Lower lobe of right lung (tissue), 2 donors: Measurements from ENCODE around the gene DDR2. TPM values are rescaled to one million over a fixed set of nuclear protein-coding genes. Genes with fewer than 3 reads are reported as not detected.

ENCODE experiments used
- ATAC-seq, 2 donors: fragments of 200-7000 bp; cut with Tn5 transposase; one replicate each; pipeline ENCODE4 v1.9.1; 2020 to 2022; ENCODE audit warnings: mild to moderate bottlenecking in 2 of 2, moderate library complexity in 2 of 2
- DNase-seq: peaks from one replicate; pipeline ENCODE4 v3.0.0-alpha.2; 2020
- H3K27ac ChIP-seq: fragments of 200-600 bp; one replicate; pipeline ENCODE4 v1.8.0; 2022
- H3K27me3 ChIP-seq: fragments of 200-600 bp; one replicate; pipeline ENCODE4 v1.8.0; 2022; ENCODE audit warnings: low read depth
- H3K36me3 ChIP-seq: fragments of 200-600 bp; one replicate; pipeline ENCODE4 v1.8.0; 2022; ENCODE audit warnings: mild to moderate bottlenecking
- H3K4me1 ChIP-seq: fragments of 200-600 bp; one replicate; pipeline ENCODE4 v1.8.0; 2022
- H3K4me3 ChIP-seq: fragments of 200-600 bp; one replicate; pipeline ENCODE4 v1.8.0; 2022; ENCODE audit warnings: mild to moderate bottlenecking
- H3K9me3 ChIP-seq: fragments of 200-600 bp; one replicate; pipeline ENCODE4 v1.8.0; 2022
- CTCF ChIP-seq: fragments of 200-600 bp; IDR thresholded peaks from one replicate; pipeline ENCODE4 v1.8.0; 2022; ENCODE audit warnings: antibody characterized with exemption, mild to moderate bottlenecking
- intact Hi-C: fragments of 100-400 bp; cut with DNase I; formaldehyde crosslinking; loops from one replicate; pipeline ENCODE4 v1.11.0; 2022
- total RNA-seq: library from RNA; stranded (reverse); fragmentation: NEBNext Ultra II Directional; extraction: Animal tissue kit (Norgen Biotek cat#: 25700); gene quantifications from one replicate; pipeline ENCODE4 v1.2.1, GENCODE V29; 2021
- donor health status: DM: no; HTN: yes; CAD: no; lungs with severe emphysema.

The DDR2 gene
- total RNA-seq, 1 donor from 2014 or later: 47.0 TPM

GRCh38 chr1:162703708-162704107 is 71.4 kb downstream of the DDR2 start:
- Histone ChIP-seq H3K36me3 (no peaks in the 10 kb centered on the region), H3K27me3 (no peaks in the 10 kb centered on the region), H3K9me3 (no peaks in the 10 kb centered on the region), H3K4me1 (peaks cover 8% of the 10 kb centered on the region), H3K27ac (no peak overlapping the region), H3K4me3 (no peak overlapping the region)
- intact Hi-C loops: no loop called here
- no peak for TF ChIP-seq CTCF
- ATAC-seq: no peak
- no peak for DNase-seq

- DNase-seq (no peak), ATAC-seq (no peak)
- H3K4me1 ChIP-seq: peaks cover 14% of the 10 kb centered on the region
- no peak for TF ChIP-seq CTCF
- no peaks in the 10 kb centered on the region for H3K9me3 ChIP-seq
- H3K36me3 ChIP-seq: no peaks in the 10 kb centered on the region
- H3K27ac ChIP-seq: no peak overlapping the region
- intact Hi-C loops: no loop called here
- no peaks in the 10 kb centered on the region for H3K27me3 ChIP-seq
- H3K4me3 ChIP-seq: no peak overlapping the region
These were observed 72.6 kb downstream of the DDR2 start for GRCh38 chr1:162704673-162705424.

- H3K27me3 ChIP-seq: no peaks in the 10 kb centered on the region
- intact Hi-C loops: no loop called here
- peaks cover 23% of the 10 kb centered on the region for H3K4me1 ChIP-seq
These were observed 73.7 kb downstream of the DDR2 start for GRCh38 chr1:162706003-162706402.

GRCh38 chr1:162706606-162707005 is 74.3 kb downstream of the DDR2 start:
- peaks cover 28% of the 10 kb centered on the region for H3K4me1 ChIP-seq
- ATAC-seq (no peak), DNase-seq (no peak)
- H3K36me3 ChIP-seq: no peaks in the 10 kb centered on the region
- intact Hi-C loops: no loop called here
- no peak for TF ChIP-seq CTCF
- no peaks in the 10 kb centered on the region for H3K27me3 ChIP-seq
- no peak overlapping the region for H3K4me3 ChIP-seq
- H3K27ac ChIP-seq: no peak overlapping the region
- H3K9me3 ChIP-seq: no peaks in the 10 kb centered on the region

More at GRCh38 chr1:162706003-162706402, 73.7 kb downstream of the DDR2 start:
- DNase-seq (no peak), ATAC-seq (no peak)
- Histone ChIP-seq H3K27ac (no peak overlapping the region), H3K36me3 (no peaks in the 10 kb centered on the region), H3K4me3 (no peak overlapping the region), H3K9me3 (no peaks in the 10 kb centered on the region)
- TF ChIP-seq CTCF: no peak

- Histone ChIP-seq H3K27me3 (no peaks in the 10 kb centered on the region), H3K36me3 (no peaks in the 10 kb centered on the region), H3K4me1 (peaks cover 35% of the 10 kb centered on the region), H3K9me3 (no peaks in the 10 kb centered on the region), H3K4me3 (no peak overlapping the region), H3K27ac (no peak overlapping the region)
- no peak for TF ChIP-seq CTCF
- DNase-seq (no peak), ATAC-seq (peak in 1 of 2 donors; percentile 21)
- intact Hi-C loops: no loop called here
These were observed 76.0 kb downstream of the DDR2 start for GRCh38 chr1:162708286-162708685.
